Activated CD4-positive, alpha-beta memory T cell treated with anti-CD3 and anti-CD28 coated beads, Interleukin-2, amount 10 ng/mL, durations not matched to agents 7 days and 5 days (primary cell): ENCODE measurements around the gene FOXC2. TPM values are rescaled to one million over a fixed set of nuclear protein-coding genes. Genes with fewer than 3 reads are reported as not detected.
A peak's percentile ranks its signal among the peaks of the same experiment; 100 is the strongest.

Source experiments
- CTCF ChIA-PET: fragments of 350-600 bp; sonication (Branson Sonifier 250); formaldehyde crosslinking; loops from one replicate; lab custom pipeline; 2021; ENCODE audit warnings: antibody characterized with exemption, inconsistent platforms; lab: Charles Lee
- POLR2A ChIA-PET: fragments of 350-600 bp; sonication (Branson Sonifier 250); formaldehyde crosslinking; loops from one replicate; lab custom pipeline; 2021; ENCODE audit warnings: antibody characterized with exemption; lab: Charles Lee
- DNase-seq: peaks from one replicate; pipeline ENCODE4 v3.0.0-alpha.2; 2020
- H3K27ac Mint-ChIP-seq: one replicate; pipeline ENCODE4 v1.8.0; 2021; ENCODE audit warnings: mild to moderate bottlenecking, mixed read lengths
- H3K27me3 Mint-ChIP-seq: one replicate; pipeline ENCODE4 v1.8.0; 2021; ENCODE audit warnings: mixed read lengths
- H3K36me3 Mint-ChIP-seq: one replicate; pipeline ENCODE4 v1.8.0; 2021; ENCODE audit warnings: low read depth, mixed read lengths
- H3K4me1 Mint-ChIP-seq: one replicate; pipeline ENCODE4 v1.8.0; 2021; ENCODE audit warnings: mixed read lengths
- H3K4me3 Mint-ChIP-seq: one replicate; pipeline ENCODE4 v1.8.0; 2021; ENCODE audit warnings: mild to moderate bottlenecking, mixed read lengths
- H3K9me3 Mint-ChIP-seq: one replicate; pipeline ENCODE4 v1.8.0; 2021; ENCODE audit warnings: mixed read lengths
- total RNA-seq, 2 experiments: library from RNA; stranded (reverse); gene quantifications; one replicate each; pipeline ENCODE4 v1.2.3, GENCODE V29; 2021

The FOXC2 gene
- total RNA-seq, 2 experiments from 2014 or later = not detected

- Mint-ChIP-seq H3K4me1 (no peaks in the 10 kb centered on the region), H3K27ac (no peak overlapping the region), H3K4me3 (no peak overlapping the region), H3K36me3 (peaks cover 15% of the 10 kb centered on the region), H3K27me3 (no peaks in the 10 kb centered on the region), H3K9me3 (no peaks in the 10 kb centered on the region)
- ChIA-PET CTCF (no interaction called here), POLR2A (no interaction called here)
- no peak for DNase-seq
Measured at GRCh38 chr16:86538196-86538780, 28.3 kb upstream of the FOXC2 start.

GRCh38 chr16:86540894-86541293, 25.7 kb upstream of the FOXC2 start:
- no peak overlapping the region for H3K27ac Mint-ChIP-seq
- DNase-seq = no peak
- CTCF ChIA-PET = no interaction called here
- no peaks in the 10 kb centered on the region for H3K4me1 Mint-ChIP-seq
- H3K4me3 Mint-ChIP-seq = no peak overlapping the region
- POLR2A ChIA-PET = no interaction called here
- H3K36me3 Mint-ChIP-seq = peaks cover 30% of the 10 kb centered on the region
- no peaks in the 10 kb centered on the region for H3K9me3 Mint-ChIP-seq
- H3K27me3 Mint-ChIP-seq = no peaks in the 10 kb centered on the region

- no peak for DNase-seq
- H3K4me1 Mint-ChIP-seq = no peaks in the 10 kb centered on the region
- no peak overlapping the region for H3K27ac Mint-ChIP-seq
- ChIA-PET CTCF (no interaction called here), POLR2A (no interaction called here)
- H3K4me3 Mint-ChIP-seq = no peak overlapping the region
- H3K9me3 Mint-ChIP-seq = no peaks in the 10 kb centered on the region
- H3K36me3 Mint-ChIP-seq = peaks cover 32% of the 10 kb centered on the region
- H3K27me3 Mint-ChIP-seq = no peaks in the 10 kb centered on the region
Measured at GRCh38 chr16:86541560-86541959, 25.1 kb upstream of the FOXC2 start.

- Mint-ChIP-seq H3K36me3 (peaks cover 39% of the 10 kb centered on the region), H3K4me3 (no peak overlapping the region), H3K27ac (no peak overlapping the region), H3K4me1 (no peaks in the 10 kb centered on the region), H3K27me3 (no peaks in the 10 kb centered on the region), H3K9me3 (no peaks in the 10 kb centered on the region)
- ChIA-PET POLR2A (no interaction called here), CTCF (no interaction called here)
- no peak for DNase-seq
Measured at GRCh38 chr16:86542756-86543750, 23.6 kb upstream of the FOXC2 start.

GRCh38 chr16:86545481-86545880, 21.1 kb upstream of the FOXC2 start:
- H3K27ac Mint-ChIP-seq = no peak overlapping the region
- POLR2A ChIA-PET = no interaction called here
- H3K4me1 Mint-ChIP-seq = peaks cover 10% of the 10 kb centered on the region
- H3K27me3 Mint-ChIP-seq = no peaks in the 10 kb centered on the region
- H3K9me3 Mint-ChIP-seq = no peaks in the 10 kb centered on the region
- no peak for DNase-seq
- CTCF ChIA-PET = no interaction called here
- no peak overlapping the region for H3K4me3 Mint-ChIP-seq
- H3K36me3 Mint-ChIP-seq = peaks cover 35% of the 10 kb centered on the region

- no peak for DNase-seq
- ChIA-PET POLR2A (no interaction called here), CTCF (no interaction called here)
- Mint-ChIP-seq H3K27me3 (no peaks in the 10 kb centered on the region), H3K4me1 (peaks cover 13% of the 10 kb centered on the region), H3K36me3 (peaks cover 34% of the 10 kb centered on the region), H3K9me3 (no peaks in the 10 kb centered on the region), H3K4me3 (no peak overlapping the region), H3K27ac (no peak overlapping the region)
Measured at GRCh38 chr16:86545954-86546637, 20.5 kb upstream of the FOXC2 start.

- Mint-ChIP-seq H3K36me3 (peaks cover 34% of the 10 kb centered on the region), H3K4me3 (no peak overlapping the region), H3K27me3 (no peaks in the 10 kb centered on the region), H3K9me3 (no peaks in the 10 kb centered on the region), H3K4me1 (peaks cover 13% of the 10 kb centered on the region), H3K27ac (no peak overlapping the region)
- ChIA-PET CTCF (no interaction called here), POLR2A (no interaction called here)
- no peak for DNase-seq
Measured at GRCh38 chr16:86546638-86547013, 20.0 kb upstream of the FOXC2 start.

- Mint-ChIP-seq H3K4me1 (peaks cover 13% of the 10 kb centered on the region), H3K27me3 (no peaks in the 10 kb centered on the region), H3K4me3 (no peak overlapping the region), H3K27ac (no peak overlapping the region), H3K36me3 (peaks cover 34% of the 10 kb centered on the region), H3K9me3 (no peaks in the 10 kb centered on the region)
- POLR2A ChIA-PET = no interaction called here
- DNase-seq = no peak
- CTCF ChIA-PET = no interaction called here
Measured at GRCh38 chr16:86547286-86547685, 19.3 kb upstream of the FOXC2 start.

- ChIA-PET POLR2A (interaction anchor here (1.3 kb wide), 1 partner anchor 55 kb away, joined by 3 read pairs; no protein-coding TSS in a partner anchor), CTCF (interaction anchor here (1.1 kb wide), 1 partner anchor 15 kb away, joined by 4 read pairs; no protein-coding TSS in a partner anchor)
- peaks cover 42% of the 10 kb centered on the region for H3K36me3 Mint-ChIP-seq
- no peaks in the 10 kb centered on the region for H3K9me3 Mint-ChIP-seq
- no peaks in the 10 kb centered on the region for H3K27me3 Mint-ChIP-seq
- H3K4me3 Mint-ChIP-seq = no peak overlapping the region
- DNase-seq = peak; percentile 29
- H3K4me1 Mint-ChIP-seq = peaks cover 25% of the 10 kb centered on the region
- no peak overlapping the region for H3K27ac Mint-ChIP-seq
Measured at GRCh38 chr16:86549076-86549892, 17.3 kb upstream of the FOXC2 start.

- H3K9me3 Mint-ChIP-seq = no peaks in the 10 kb centered on the region
- CTCF ChIA-PET = interaction anchor here (1.1 kb wide), 1 partner anchor 15 kb away, joined by 4 read pairs; no protein-coding TSS in a partner anchor
Measured at GRCh38 chr16:86549893-86550190, 16.8 kb upstream of the FOXC2 start.

GRCh38 chr16:86550281-86550680, 16.3 kb upstream of the FOXC2 start:
- DNase-seq = no peak
- no peaks in the 10 kb centered on the region for H3K27me3 Mint-ChIP-seq
- POLR2A ChIA-PET = interaction anchor here (1.3 kb wide), 1 partner anchor 54 kb away, joined by 3 read pairs; no protein-coding TSS in a partner anchor
- H3K27ac Mint-ChIP-seq = no peak overlapping the region
- CTCF ChIA-PET = no interaction called here
- peaks cover 30% of the 10 kb centered on the region for H3K4me1 Mint-ChIP-seq
- H3K36me3 Mint-ChIP-seq = peaks cover 36% of the 10 kb centered on the region
- no peak overlapping the region for H3K4me3 Mint-ChIP-seq
- H3K9me3 Mint-ChIP-seq = no peaks in the 10 kb centered on the region

More at GRCh38 chr16:86549893-86550190, 16.8 kb upstream of the FOXC2 start:
- no peak for DNase-seq
- Mint-ChIP-seq H3K36me3 (peaks cover 39% of the 10 kb centered on the region), H3K4me1 (peaks cover 26% of the 10 kb centered on the region), H3K27me3 (no peaks in the 10 kb centered on the region), H3K4me3 (no peak overlapping the region), H3K27ac (no peak overlapping the region)
- POLR2A ChIA-PET = interaction anchor here (1.3 kb wide), 1 partner anchor 55 kb away, joined by 3 read pairs; no protein-coding TSS in a partner anchor

GRCh38 chr16:86553356-86553755, 13.3 kb upstream of the FOXC2 start:
- peaks cover 21% of the 10 kb centered on the region for H3K36me3 Mint-ChIP-seq
- no peak overlapping the region for H3K27ac Mint-ChIP-seq
- no peaks in the 10 kb centered on the region for H3K9me3 Mint-ChIP-seq
- ChIA-PET POLR2A (interaction anchor here (2.1 kb wide), 1 partner anchor 830 kb away, joined by 6 read pairs; the partner anchor contains the start of gene FBXO31), CTCF (interaction anchor here (1.1 kb wide), 1 partner anchor 10 kb away, joined by 3 read pairs; no protein-coding TSS in a partner anchor)
- peak overlapping the region; percentile 86 for H3K4me3 Mint-ChIP-seq
- no peaks in the 10 kb centered on the region for H3K27me3 Mint-ChIP-seq
- no peak for DNase-seq
- H3K4me1 Mint-ChIP-seq = peaks cover 35% of the 10 kb centered on the region
